Cerebellar nuclear complex (tissue), 1 donor: ENCODE data around the gene SLC31A1.

Source experiments
- DNase-seq, 2 experiments: peaks; one replicate each; lab custom pipeline; 2025; lab: John Stamatoyannopoulos, UW

SLC31A1 gene

DNA sequence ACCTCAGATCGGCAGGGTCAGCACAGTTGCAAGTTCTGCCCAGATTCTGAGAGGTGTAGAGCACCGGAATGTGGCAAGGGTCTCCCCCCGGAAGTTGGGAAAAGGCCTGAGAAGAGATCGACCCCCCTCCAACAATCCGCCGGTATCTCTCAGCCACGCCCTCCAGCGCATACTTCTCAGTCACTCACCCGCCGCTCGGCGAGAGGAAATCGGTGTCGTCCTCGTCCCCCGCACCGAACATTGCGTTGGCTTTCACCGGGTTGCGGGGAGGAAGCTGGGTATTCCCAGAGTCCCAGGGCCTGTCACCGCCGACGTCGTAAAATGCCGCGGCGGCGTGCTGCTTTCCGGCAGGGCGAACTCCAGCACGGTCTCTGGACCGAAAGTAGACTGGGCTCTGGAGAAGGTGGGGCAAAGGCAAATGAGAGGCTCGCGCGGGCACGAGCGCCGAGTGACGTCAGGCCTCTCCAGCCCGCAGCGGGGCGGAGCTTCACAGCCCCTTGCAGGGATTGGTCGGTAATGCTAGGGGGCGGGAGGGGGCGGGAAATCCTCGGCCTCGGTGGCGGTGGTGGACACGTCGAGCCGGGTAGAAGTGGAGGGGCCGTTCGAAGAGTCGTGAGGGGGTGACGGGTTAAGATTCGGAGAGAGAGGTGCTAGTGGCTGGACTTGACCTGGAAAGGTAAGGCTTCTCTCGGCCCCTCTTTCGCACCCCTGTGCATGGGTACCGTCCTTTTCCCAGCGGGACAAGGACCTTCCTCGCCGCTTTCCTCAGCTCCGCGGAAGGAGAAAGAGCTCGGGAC lies at the start of gene SLC31A1, which contains the start of gene FKBP15:
TSS of gene SLC31A1 (plus strand) at position 542 of the 797 bp plus-strand sequence. CDS start 34,605 bp downstream, outside the sequence.
TSS of gene FKBP15 (minus strand) at position 275 of the 797 bp plus-strand sequence. CDS start at position 241, 34 bp downstream.
- peak; percentile 91 to 93 for DNase-seq

DNA sequence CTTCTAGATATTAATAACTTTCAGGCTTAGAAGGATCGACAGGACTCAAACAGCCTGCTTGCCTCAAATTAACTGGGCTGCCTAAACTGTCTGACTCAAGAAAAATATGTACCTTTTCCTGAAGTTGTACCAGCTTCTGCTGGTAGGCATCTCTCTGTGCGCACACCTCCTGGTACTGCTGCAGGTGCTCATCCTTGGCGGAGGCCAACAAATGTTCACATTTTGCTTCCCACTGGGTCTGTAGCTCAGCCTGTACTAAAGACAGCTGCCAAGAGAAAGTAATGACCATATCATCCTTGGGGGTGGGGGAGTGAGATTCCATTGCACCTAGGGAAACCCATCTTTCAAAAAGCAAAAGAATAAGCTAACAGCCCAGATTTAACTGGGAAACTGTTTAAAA lies 48.0 kb upstream of the SLC31A1 start:
- no peak for DNase-seq

DNA sequence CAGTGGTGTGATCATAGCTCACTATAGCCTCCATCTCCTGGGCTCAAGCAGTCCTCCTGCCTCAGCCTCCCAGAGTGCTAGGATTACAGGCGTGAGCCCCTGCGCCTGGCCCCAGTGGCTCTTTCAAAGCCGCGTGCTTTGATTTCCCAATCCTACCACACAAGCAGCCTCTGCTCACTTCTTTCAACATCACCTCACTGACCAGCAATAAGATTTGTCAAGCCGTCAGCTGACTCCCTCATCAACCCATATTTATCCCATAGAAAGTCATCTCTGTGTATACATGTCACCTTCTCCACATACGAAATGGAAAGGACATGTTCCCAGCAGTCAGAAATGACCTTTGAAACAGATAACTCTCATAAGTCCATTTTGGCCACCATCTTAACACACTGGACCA lies 44.5 kb upstream of the SLC31A1 start:
- DNase-seq: no peak

GRCh38 chr9:113177251-113177650 lies 44.1 kb upstream of the SLC31A1 start:
- no peak for DNase-seq

- no peak for DNase-seq
Observed at GRCh38 chr9:113178087-113178486, 43.3 kb upstream of the SLC31A1 start.

DNA sequence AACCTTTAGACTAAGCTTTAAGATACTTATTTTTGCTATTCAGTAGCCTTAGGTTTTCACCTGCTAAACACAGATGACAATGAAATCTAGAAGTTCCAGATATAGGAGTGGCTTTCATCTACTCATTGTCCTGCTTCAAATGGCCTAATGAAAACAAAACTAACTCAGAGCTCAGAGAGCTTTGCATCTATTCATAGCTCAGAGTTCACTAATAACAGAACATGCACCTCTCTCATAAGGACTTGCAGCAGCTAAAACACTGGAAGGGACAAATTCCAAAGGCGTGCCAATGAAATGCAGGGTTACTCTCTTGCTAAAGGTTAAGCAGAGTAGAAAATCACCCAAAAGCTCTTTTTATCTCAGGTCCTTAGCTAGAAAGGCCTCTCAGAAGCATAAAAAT lies 41.5 kb upstream of the SLC31A1 start:
- DNase-seq: no peak

DNA sequence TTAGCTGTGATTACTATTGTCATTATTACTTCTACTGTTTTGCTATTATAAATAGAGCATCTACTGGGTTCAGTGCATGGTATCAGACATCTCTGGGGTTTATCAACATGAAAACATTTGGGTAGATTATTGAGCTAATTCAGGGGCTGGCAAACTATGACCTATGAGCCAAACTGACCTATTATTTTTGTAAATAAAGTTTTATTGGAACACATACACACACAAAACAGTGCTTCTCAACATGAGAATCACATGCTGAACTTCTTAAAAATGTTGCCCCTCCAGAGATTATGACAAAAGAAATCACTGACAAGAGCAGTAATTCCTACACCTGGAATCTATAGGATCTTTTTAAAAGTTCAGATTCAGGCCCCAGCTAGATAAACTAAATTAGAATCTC lies 40.2 kb upstream of the SLC31A1 start:
- no peak for DNase-seq

- DNase-seq: no peak
Observed at GRCh38 chr9:113183956-113184488, 37.3 kb upstream of the SLC31A1 start.

GRCh38 chr9:113184539-113184938 lies 36.8 kb upstream of the SLC31A1 start:
- no peak for DNase-seq

- DNase-seq: no peak
Observed at GRCh38 chr9:113185271-113185670, 36.1 kb upstream of the SLC31A1 start.

- no peak for DNase-seq
Observed at GRCh38 chr9:113186137-113186755, 35.1 kb upstream of the SLC31A1 start.

GRCh38 chr9:113187929-113188595 lies 33.3 kb upstream of the SLC31A1 start:
- no peak for DNase-seq

DNA sequence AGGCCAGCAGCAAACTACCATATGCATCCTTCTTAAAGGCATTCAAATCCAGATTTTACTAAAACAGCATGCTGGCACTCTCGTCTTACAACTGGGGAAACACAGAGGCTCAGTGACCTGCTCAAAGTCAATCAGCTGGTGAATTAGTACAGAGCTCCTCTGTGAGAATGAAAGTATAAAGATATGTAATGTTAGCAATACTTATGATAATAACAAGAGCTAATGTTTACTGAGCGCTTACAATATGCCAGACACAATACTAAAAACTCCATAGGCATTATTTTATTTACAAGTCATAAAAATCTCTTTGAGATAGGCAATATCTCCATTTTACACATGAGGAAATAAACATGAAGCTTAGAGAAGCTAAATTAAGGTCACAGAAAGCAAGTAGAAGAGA lies 28.9 kb upstream of the SLC31A1 start:
- no peak for DNase-seq

GRCh38 chr9:113199683-113200329 lies 21.5 kb upstream of the SLC31A1 start:
- DNase-seq: no peak

DNA sequence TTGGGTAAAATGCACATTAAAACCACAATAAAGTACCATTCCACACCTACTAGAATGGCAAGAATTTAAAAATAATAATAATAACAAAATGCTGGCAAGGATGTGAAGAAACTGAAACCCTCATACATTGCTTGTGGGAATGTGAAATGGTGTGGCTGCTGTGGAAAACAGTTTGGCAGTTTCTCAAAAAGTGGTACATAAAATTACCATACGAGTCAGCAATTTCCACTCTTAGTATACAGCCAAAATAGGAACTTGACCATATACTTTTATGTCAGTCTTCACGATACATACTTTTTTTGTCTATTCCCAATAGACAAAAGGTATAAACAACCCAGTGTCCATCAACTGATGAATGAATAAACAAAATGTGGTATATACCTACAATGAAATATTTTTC lies 15.9 kb upstream of the SLC31A1 start:
- DNase-seq: no peak

- DNase-seq: no peak
Observed at GRCh38 chr9:113205861-113206260, 15.5 kb upstream of the SLC31A1 start.

DNA sequence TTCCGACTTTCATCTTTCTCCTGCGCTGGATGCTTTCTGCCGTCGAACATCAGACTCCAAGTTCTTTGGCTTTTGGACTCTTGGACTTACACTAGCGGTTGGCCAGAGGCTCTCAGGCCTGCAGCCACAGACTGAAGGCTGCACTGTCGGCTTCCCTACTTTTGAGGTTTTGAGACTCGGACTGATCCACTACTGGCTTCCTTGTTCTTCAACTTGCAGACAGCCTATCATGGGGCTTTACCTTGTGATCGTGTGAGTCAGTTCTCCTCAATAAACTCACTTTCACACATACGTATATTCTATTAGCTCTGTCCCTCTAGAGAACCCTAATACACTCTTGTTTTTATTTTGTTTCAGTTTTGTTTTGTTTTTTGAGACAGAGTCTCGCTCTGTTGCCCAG lies 10.5 kb upstream of the SLC31A1 start:
- DNase-seq: no peak

DNA sequence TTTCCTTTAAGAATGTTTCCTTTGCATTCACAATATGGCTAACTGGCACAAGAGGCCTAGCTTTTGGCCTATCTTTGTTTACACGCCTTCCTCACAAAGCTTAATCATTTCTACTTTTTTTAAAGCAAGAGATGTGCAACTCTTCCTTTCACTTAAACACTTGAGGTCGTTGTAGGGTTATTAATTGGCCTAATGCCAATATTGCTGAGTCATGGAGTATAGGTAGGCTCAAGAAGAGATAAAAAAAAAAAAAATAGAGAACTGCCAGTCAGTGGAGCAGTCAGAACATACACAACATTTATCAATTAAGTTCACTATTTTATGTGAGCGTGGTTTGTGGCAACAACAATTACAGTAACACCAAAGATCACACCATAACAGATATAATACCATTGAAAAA lies 6.2 kb upstream of the SLC31A1 start:
- no peak for DNase-seq

- no peak for DNase-seq
Observed at GRCh38 chr9:113216406-113216805, 4.9 kb upstream of the SLC31A1 start.

DNA sequence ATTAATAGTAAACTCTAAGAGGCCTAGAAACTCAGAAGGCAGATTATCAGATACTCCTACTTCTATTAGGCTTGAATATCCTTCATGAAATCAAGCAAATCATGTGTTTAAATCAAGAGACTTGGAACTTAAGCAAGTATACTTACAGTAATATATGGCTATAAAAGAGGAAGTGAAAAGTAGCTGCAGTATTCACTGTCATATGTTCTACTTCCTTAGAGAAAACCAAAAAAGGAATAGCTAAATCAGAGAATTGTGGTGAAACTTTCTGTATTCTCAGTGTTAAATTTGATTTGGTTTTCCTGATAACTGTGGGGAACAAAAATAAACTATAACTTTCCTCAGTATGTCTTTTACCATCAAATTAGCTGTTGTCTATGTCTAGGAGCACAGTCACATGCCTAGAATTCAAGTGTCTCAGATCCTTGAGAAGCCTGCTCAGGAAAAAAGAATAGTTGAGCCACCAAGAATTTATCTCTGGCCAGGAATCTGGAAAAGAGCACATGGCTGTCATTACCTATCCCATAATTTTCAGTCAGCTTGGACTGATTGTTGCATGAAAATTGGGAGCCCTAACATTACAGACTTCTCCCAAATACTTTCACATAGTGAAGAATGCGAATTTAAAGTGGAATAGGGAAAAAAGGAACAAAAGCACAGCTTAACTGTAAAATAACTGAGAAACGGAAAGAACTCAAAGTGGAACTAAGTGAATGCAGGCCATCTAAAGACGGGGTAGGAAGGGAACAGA lies 2.0 kb upstream of the SLC31A1 start:
- no peak for DNase-seq

DNA sequence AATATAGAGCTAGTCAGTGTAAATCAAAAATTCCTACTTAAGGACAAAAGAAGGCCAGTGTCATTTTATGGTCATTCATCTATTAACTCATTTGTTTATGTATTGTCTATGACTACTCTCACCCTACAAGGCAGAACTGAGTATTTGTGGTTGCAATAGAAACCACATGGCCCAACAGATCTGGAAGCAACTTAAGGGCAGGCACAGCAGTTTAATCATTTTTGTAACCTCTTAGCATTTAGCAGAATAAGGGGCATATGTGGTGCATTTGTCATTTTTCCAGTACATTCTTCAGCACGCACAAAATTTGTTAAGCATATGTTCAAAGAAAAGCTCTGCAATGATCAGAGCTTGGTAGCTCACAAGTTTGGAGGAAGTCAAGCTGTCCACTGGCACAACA lies 1.4 kb upstream of the SLC31A1 start:
- no peak for DNase-seq
